Measurements from ENCODE around the gene PIK3CG.

Gene PIK3CG

DNA sequence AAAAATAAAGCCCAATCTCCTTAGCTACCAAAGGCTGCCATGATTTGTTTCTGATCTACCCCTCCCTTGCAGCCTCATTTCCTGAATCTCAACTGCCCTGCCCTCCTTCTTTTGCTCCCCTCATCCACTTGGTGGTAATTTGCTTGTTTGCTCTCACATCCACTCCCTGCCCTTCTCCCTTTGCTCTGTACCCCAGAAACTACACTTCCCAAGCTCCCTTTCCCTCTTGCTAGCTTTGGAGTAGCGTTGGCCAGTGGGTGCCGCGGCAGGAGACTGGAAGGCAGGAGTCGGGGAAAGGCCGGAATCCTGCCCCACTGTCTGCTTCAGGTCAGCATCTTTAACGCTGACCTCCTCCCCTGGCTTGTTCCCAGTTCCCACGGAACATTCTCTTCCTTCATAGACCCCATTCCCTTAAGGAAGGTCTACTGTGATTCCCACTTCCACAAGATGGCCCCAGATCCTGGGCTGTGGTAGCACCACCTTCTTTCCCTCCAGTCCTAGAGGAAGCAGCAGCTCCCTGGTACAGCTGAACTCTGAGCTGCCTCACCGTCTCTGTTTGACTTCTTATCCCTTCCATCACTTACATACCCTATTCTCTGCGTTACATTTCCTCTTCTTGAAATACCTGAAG is 79.1 kb downstream of the PIK3CG start:
- Histone ChIP-seq H3K27me3 (ENCODE audit: control insufficient read depth in 1 of 2, insufficient read depth in 1 of 2, low read length in 2 of 2) (peaks cover 0 to 21% of the 10 kb centered on the region in 2 experiments), H3K79me1 (replicated peaks; ENCODE audit: low read length, poor library complexity, severe bottlenecking) (no peaks in the 10 kb centered on the region), H3K18ac (ENCODE audit: low read depth in 1 of 2, low read length in 2 of 2) (no peak overlapping the region), H2AFZ (ENCODE audit: low read depth, low read length) (no peak overlapping the region), H3K4me3 (ENCODE audit: insufficient read depth in 1 of 2, low read depth in 1 of 2, low read length in 2 of 2) (no peak overlapping the region), H2BK5ac (ENCODE audit: low read depth, low read length, poor library complexity, severe bottlenecking) (no peak overlapping the region), H2AK5ac (ENCODE audit: low read length, severe bottlenecking) (no peak overlapping the region), H3K9me3 (ENCODE audit: control insufficient read depth, low read length) (no peaks in the 10 kb centered on the region), H2BK15ac (ENCODE audit: low read depth, poor library complexity, severe bottlenecking) (no peak overlapping the region), H3K4me1 (ENCODE audit: control insufficient read depth, insufficient read depth, low read depth, low read length) (no peaks in the 10 kb centered on the region), H3K36me3 (ENCODE audit: control insufficient read depth in 1 of 2, insufficient read depth in 2 of 2, low read depth in 1 of 2, low read length in 2 of 2) (no peaks in the 10 kb centered on the region), H2BK12ac (ENCODE audit: low read length in 2 of 2) (no peak overlapping the region), H3K9ac (ENCODE audit: low read length) (no peak overlapping the region), H4K91ac (ENCODE audit: low read length) (no peak overlapping the region), H3K4me2 (ENCODE audit: low read length, poor library complexity, severe bottlenecking) (no peak overlapping the region), H4K8ac (ENCODE audit: low read length) (peak overlapping the region; percentile 27), H3K14ac (ENCODE audit: low read length in 2 of 2) (no peak overlapping the region), H3K23ac (ENCODE audit: low read length in 2 of 2) (no peak overlapping the region), H3K4ac (ENCODE audit: low read depth in 1 of 2, low read length in 2 of 2) (no peak overlapping the region), H2BK120ac (ENCODE audit: low read depth, low read length) (no peak overlapping the region), H3K27ac (ENCODE audit: low read length, poor library complexity, severe bottlenecking) (no peak overlapping the region)
- no peak for DNase-seq
- 96% methylated on average over 9 of the region's 9 CpGs for WGBS

DNA sequence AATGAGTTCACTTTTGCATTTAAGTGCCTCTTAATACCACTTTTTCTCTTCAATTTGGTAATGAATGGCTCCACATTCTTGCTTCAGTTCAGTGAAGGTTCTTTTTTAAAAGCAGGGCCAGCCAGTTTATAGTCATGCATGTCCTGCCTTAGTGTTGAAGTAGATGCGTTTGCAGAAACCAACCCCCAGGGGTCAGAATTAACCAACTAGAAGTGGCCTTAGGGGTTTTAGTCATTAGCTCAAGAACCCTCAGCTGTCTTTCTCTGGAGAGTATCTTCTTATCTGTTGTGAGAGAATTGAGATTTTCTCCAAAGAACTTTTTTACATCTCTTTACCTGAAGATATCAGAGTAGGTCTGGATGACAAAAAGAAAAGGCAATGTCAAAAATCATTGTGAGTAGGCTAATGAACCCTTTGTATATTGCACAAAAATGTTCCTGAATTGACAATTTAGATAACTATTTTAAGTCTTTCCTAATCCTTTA is 82.2 kb downstream of the PIK3CG start:
- H3K27ac ChIP-seq (ENCODE audit: low read length, poor library complexity, severe bottlenecking) = no peak overlapping the region
- H3K4me2 ChIP-seq (ENCODE audit: low read length, poor library complexity, severe bottlenecking) = no peak overlapping the region
- H3K18ac ChIP-seq (ENCODE audit: low read depth in 1 of 2, low read length in 2 of 2) = no peak overlapping the region
- no peak overlapping the region for H3K4me3 ChIP-seq (ENCODE audit: insufficient read depth in 1 of 2, low read depth in 1 of 2, low read length in 2 of 2)
- H3K9ac ChIP-seq (ENCODE audit: low read length) = no peak overlapping the region
- peak; percentile 83 for DNase-seq
- H2AFZ ChIP-seq (ENCODE audit: low read depth, low read length) = no peak overlapping the region
- H2BK15ac ChIP-seq (ENCODE audit: low read depth, poor library complexity, severe bottlenecking) = no peak overlapping the region
- 0% methylated on average over 1 of the region's 1 CpG for WGBS
- no peaks in the 10 kb centered on the region for H3K9me3 ChIP-seq (ENCODE audit: control insufficient read depth, low read length)
- H3K36me3 ChIP-seq (ENCODE audit: control insufficient read depth in 1 of 2, insufficient read depth in 2 of 2, low read depth in 1 of 2, low read length in 2 of 2) = no peaks in the 10 kb centered on the region
- no peak overlapping the region for H4K91ac ChIP-seq (ENCODE audit: low read length)
- H2BK12ac ChIP-seq (ENCODE audit: low read length in 2 of 2) = no peak overlapping the region
- no peak overlapping the region for H3K23ac ChIP-seq (ENCODE audit: low read length in 2 of 2)
- H3K4me1 ChIP-seq (ENCODE audit: control insufficient read depth, insufficient read depth, low read depth, low read length) = no peaks in the 10 kb centered on the region
- H2BK120ac ChIP-seq (ENCODE audit: low read depth, low read length) = no peak overlapping the region
- H4K8ac ChIP-seq (ENCODE audit: low read length) = no peak overlapping the region
- H2AK5ac ChIP-seq (ENCODE audit: low read length, severe bottlenecking) = no peak overlapping the region
- no peak overlapping the region for H3K4ac ChIP-seq (ENCODE audit: low read depth in 1 of 2, low read length in 2 of 2)
- H3K14ac ChIP-seq (ENCODE audit: low read length in 2 of 2) = no peak overlapping the region
- H3K79me1 ChIP-seq (replicated peaks; ENCODE audit: low read length, poor library complexity, severe bottlenecking) = no peaks in the 10 kb centered on the region
- H2BK5ac ChIP-seq (ENCODE audit: low read depth, low read length, poor library complexity, severe bottlenecking) = no peak overlapping the region
- peaks cover 17 to 40% of the 10 kb centered on the region in 2 experiments for H3K27me3 ChIP-seq (ENCODE audit: control insufficient read depth in 1 of 2, insufficient read depth in 1 of 2, low read length in 2 of 2)

DNA sequence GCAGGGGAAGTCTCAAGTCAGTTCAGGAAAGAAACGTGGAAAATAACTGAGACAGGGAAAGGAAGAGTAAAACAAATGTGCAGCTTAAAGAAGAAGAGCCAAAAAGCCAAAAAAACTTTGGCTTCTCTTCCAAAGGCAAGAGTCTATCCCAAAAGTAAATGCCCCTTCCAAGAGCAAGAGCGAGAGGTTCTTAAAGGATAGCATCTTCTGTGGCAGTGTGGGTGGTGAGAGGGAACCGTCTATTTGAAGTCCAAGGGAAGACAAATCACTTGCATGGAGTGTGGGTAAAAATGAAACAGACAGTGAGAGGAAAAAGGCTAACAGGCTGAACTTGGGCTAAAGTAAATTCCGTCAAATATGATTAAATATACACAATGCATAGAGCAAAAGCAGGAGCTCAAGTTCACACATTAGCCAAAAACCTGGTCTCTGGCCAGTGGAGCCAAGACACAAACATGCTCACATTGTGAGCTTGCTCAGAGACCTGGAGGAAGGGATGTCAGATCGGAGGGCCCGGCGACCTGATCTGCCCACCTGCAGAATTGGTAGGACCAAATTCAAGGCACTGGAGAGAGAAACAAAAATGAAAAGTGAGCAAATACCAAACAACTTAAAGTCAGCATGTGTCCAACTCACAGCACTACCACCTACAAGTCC is 87.0 kb downstream of the PIK3CG start:
- peaks cover 17 to 44% of the 10 kb centered on the region in 2 experiments for H3K27me3 ChIP-seq (ENCODE audit: control insufficient read depth in 1 of 2, insufficient read depth in 1 of 2, low read length in 2 of 2)
- no peak overlapping the region for H3K23ac ChIP-seq (ENCODE audit: low read length in 2 of 2)
- no peak overlapping the region for H4K91ac ChIP-seq (ENCODE audit: low read length)
- no peaks in the 10 kb centered on the region for H3K79me1 ChIP-seq (replicated peaks; ENCODE audit: low read length, poor library complexity, severe bottlenecking)
- peak overlapping the region in 1 of 2 experiments; percentile 64 for H3K18ac ChIP-seq (ENCODE audit: low read depth in 1 of 2, low read length in 2 of 2)
- peak overlapping the region; percentile 30 for H4K8ac ChIP-seq (ENCODE audit: low read length)
- no peak overlapping the region for H2AFZ ChIP-seq (ENCODE audit: low read depth, low read length)
- H2BK5ac ChIP-seq (ENCODE audit: low read depth, low read length, poor library complexity, severe bottlenecking) = no peak overlapping the region
- no peaks in the 10 kb centered on the region for H3K36me3 ChIP-seq (ENCODE audit: control insufficient read depth in 1 of 2, insufficient read depth in 2 of 2, low read depth in 1 of 2, low read length in 2 of 2)
- H3K9ac ChIP-seq (ENCODE audit: low read length) = no peak overlapping the region
- H3K4me2 ChIP-seq (ENCODE audit: low read length, poor library complexity, severe bottlenecking) = no peak overlapping the region
- WGBS = 96% methylated on average over 6 of the region's 7 CpGs
- H2BK12ac ChIP-seq (ENCODE audit: low read length in 2 of 2) = peak overlapping the region; percentile 29 to 71
- H3K4me1 ChIP-seq (ENCODE audit: control insufficient read depth, insufficient read depth, low read depth, low read length) = no peaks in the 10 kb centered on the region
- H2BK15ac ChIP-seq (ENCODE audit: low read depth, poor library complexity, severe bottlenecking) = no peak overlapping the region
- no peak for DNase-seq
- H2AK5ac ChIP-seq (ENCODE audit: low read length, severe bottlenecking) = no peak overlapping the region
- H3K4me3 ChIP-seq (ENCODE audit: insufficient read depth in 1 of 2, low read depth in 1 of 2, low read length in 2 of 2) = no peak overlapping the region
- H3K27ac ChIP-seq (ENCODE audit: low read length, poor library complexity, severe bottlenecking) = no peak overlapping the region
- no peaks in the 10 kb centered on the region for H3K9me3 ChIP-seq (ENCODE audit: control insufficient read depth, low read length)
- H3K14ac ChIP-seq (ENCODE audit: low read length in 2 of 2) = no peak overlapping the region
- H2BK120ac ChIP-seq (ENCODE audit: low read depth, low read length) = no peak overlapping the region
- H3K4ac ChIP-seq (ENCODE audit: low read depth in 1 of 2, low read length in 2 of 2) = no peak overlapping the region

DNA sequence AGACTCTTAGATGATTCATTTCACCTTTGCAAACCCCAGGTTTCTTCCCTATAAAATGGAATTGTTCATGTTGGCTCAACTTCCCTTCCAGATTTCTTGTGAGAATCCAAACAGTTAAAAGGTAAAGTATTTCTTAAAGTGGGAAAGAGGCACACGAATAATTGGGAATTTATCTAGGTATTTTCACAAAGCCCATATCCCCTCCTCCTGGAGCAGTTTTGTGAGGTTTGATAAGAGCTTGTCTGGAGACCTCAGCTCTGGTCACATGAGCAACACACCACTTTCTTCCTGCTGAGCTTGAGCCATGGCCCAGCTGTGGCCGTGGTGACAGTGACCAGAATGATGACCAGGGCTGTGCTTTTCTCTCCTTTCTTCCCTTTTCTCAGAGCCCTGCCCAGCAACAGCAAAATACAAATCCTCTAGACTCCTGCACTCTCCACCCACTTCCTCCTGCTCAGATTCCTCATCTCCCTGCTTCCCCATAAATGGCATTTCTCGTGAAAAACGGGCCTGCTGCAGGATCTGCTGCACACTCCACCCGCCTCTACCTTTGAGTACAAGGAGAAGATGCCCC is 87.7 kb downstream of the PIK3CG start:
- WGBS = 19% methylated on average over 2 of the region's 5 CpGs
- H3K18ac ChIP-seq (ENCODE audit: low read depth in 1 of 2, low read length in 2 of 2) = peak overlapping the region; percentile 0 to 29
- no peak overlapping the region for H2BK120ac ChIP-seq (ENCODE audit: low read depth, low read length)
- no peak overlapping the region for H3K4me3 ChIP-seq (ENCODE audit: insufficient read depth in 1 of 2, low read depth in 1 of 2, low read length in 2 of 2)
- H3K4me2 ChIP-seq (ENCODE audit: low read length, poor library complexity, severe bottlenecking) = no peak overlapping the region
- H2BK12ac ChIP-seq (ENCODE audit: low read length in 2 of 2) = peak overlapping the region in 1 of 2 experiments; percentile 3
- peak overlapping the region; percentile 87 for H4K91ac ChIP-seq (ENCODE audit: low read length)
- H2AK5ac ChIP-seq (ENCODE audit: low read length, severe bottlenecking) = no peak overlapping the region
- H3K27me3 ChIP-seq (ENCODE audit: control insufficient read depth in 1 of 2, insufficient read depth in 1 of 2, low read length in 2 of 2) = peaks cover 19 to 44% of the 10 kb centered on the region in 2 experiments
- no peaks in the 10 kb centered on the region for H3K79me1 ChIP-seq (replicated peaks; ENCODE audit: low read length, poor library complexity, severe bottlenecking)
- no peak overlapping the region for H2BK5ac ChIP-seq (ENCODE audit: low read depth, low read length, poor library complexity, severe bottlenecking)
- no peak overlapping the region for H3K23ac ChIP-seq (ENCODE audit: low read length in 2 of 2)
- no peak overlapping the region for H3K9ac ChIP-seq (ENCODE audit: low read length)
- no peak overlapping the region for H3K14ac ChIP-seq (ENCODE audit: low read length in 2 of 2)
- no peak overlapping the region for H3K27ac ChIP-seq (ENCODE audit: low read length, poor library complexity, severe bottlenecking)
- H2AFZ ChIP-seq (ENCODE audit: low read depth, low read length) = peak overlapping the region; percentile 57
- peak overlapping the region; percentile 41 for H4K8ac ChIP-seq (ENCODE audit: low read length)
- no peaks in the 10 kb centered on the region for H3K9me3 ChIP-seq (ENCODE audit: control insufficient read depth, low read length)
- no peaks in the 10 kb centered on the region for H3K4me1 ChIP-seq (ENCODE audit: control insufficient read depth, insufficient read depth, low read depth, low read length)
- DNase-seq = peak; percentile 46
- peak overlapping the region in 1 of 2 experiments; percentile 19 for H3K4ac ChIP-seq (ENCODE audit: low read depth in 1 of 2, low read length in 2 of 2)
- no peaks in the 10 kb centered on the region for H3K36me3 ChIP-seq (ENCODE audit: control insufficient read depth in 1 of 2, insufficient read depth in 2 of 2, low read depth in 1 of 2, low read length in 2 of 2)
- no peak overlapping the region for H2BK15ac ChIP-seq (ENCODE audit: low read depth, poor library complexity, severe bottlenecking)
